Naive thymus-derived CD4-positive, alpha-beta T cell (primary cell): ENCODE data around the gene ERC1. TPM values are rescaled to one million over a fixed set of nuclear protein-coding genes. Genes with fewer than 3 reads are reported as not detected.

Experiments
- ATAC-seq: fragments of 150-1000 bp; cut with Tn5 transposase; 2 replicates; pipeline ENCODE4 v1.10.0; 2021; ENCODE audit warnings: mild to moderate bottlenecking, moderate library complexity
- CTCF ChIA-PET: fragments of 350-600 bp; sonication (Branson Sonifier 250); formaldehyde crosslinking; loops from one replicate; lab custom pipeline; 2021; ENCODE audit warnings: antibody characterized with exemption; lab: Charles Lee
- POLR2A ChIA-PET: fragments of 350-600 bp; sonication (Branson Sonifier 250); formaldehyde crosslinking; loops from one replicate; lab custom pipeline; 2021; ENCODE audit warnings: antibody characterized with exemption, inconsistent platforms; lab: Charles Lee
- DNase-seq, 9 donors: peaks; one replicate each; pipeline versions ENCODE4 v3.0.0 to v3.0.0-alpha.2; 2020 to 2022; ENCODE audit warnings: mixed read lengths in 1 of 9
- H3K27ac ChIP-seq: one replicate; pipeline ENCODE4 v1.7.0; 2013; ENCODE audit warnings: mild to moderate bottlenecking, low read depth, low read length, moderate library complexity
- H3K27me3 ChIP-seq, 2 donors: one replicate each; pipeline ENCODE4 v1.7.0; 2013; ENCODE audit warnings: low read length in 2 of 2, mild to moderate bottlenecking in 2 of 2, moderate library complexity in 2 of 2; ENCODE audit not compliant: control insufficient read depth in 2 of 2, insufficient read depth in 2 of 2
- H3K36me3 ChIP-seq, 3 experiments: 1 replicate in 2 of 3; 2 replicates in 1 of 3; pipeline ENCODE4 v1.7.0; 2013; ENCODE audit warnings: low read length in 3 of 3, mild to moderate bottlenecking in 3 of 3, moderate library complexity in 1 of 3; ENCODE audit not compliant: insufficient read depth in 3 of 3, control insufficient read depth in 2 of 3
- H3K4me1 ChIP-seq, 2 donors: one replicate each; pipeline ENCODE4 v1.7.0; 2013; ENCODE audit warnings: low read length in 2 of 2, mild to moderate bottlenecking in 2 of 2, moderate library complexity in 1 of 2; ENCODE audit not compliant: control insufficient read depth in 2 of 2, insufficient read depth in 2 of 2
- H3K4me3 ChIP-seq: 2 replicates; pipeline ENCODE4 v1.7.0; 2013; ENCODE audit warnings: mild to moderate bottlenecking, low read length
- H3K9me3 ChIP-seq, 3 experiments: 1 replicate in 2 of 3; 2 replicates in 1 of 3; pipeline ENCODE4 v1.7.0; 2013; ENCODE audit warnings: low read length in 3 of 3; ENCODE audit not compliant: control insufficient read depth in 2 of 3
- H3K27ac Mint-ChIP-seq, 9 donors: one replicate each; pipeline ENCODE4 v1.8.0; 2020 to 2022; ENCODE audit warnings: mixed read lengths in 9 of 9, mild to moderate bottlenecking in 8 of 9, moderate library complexity in 5 of 9, inconsistent platforms in 2 of 9
- H3K27me3 Mint-ChIP-seq, 5 donors: one replicate each; pipeline ENCODE4 v1.8.0; 2021 to 2022; ENCODE audit warnings: mixed read lengths in 5 of 5, mild to moderate bottlenecking in 1 of 5
- H3K36me3 Mint-ChIP-seq, 5 donors: one replicate each; pipeline ENCODE4 v1.8.0; 2020 to 2022; ENCODE audit warnings: mixed read lengths in 5 of 5, mild to moderate bottlenecking in 3 of 5, inconsistent platforms in 1 of 5
- H3K4me1 Mint-ChIP-seq, 7 donors: one replicate each; pipeline ENCODE4 v1.8.0; 2020 to 2022; ENCODE audit warnings: mixed read lengths in 7 of 7, mild to moderate bottlenecking in 3 of 7, inconsistent platforms in 1 of 7
- H3K4me3 Mint-ChIP-seq, 10 donors: one replicate each; pipeline ENCODE4 v1.8.0; 2020 to 2022; ENCODE audit warnings: mild to moderate bottlenecking in 10 of 10, mixed read lengths in 10 of 10, moderate library complexity in 6 of 10, inconsistent platforms in 2 of 10
- H3K9me3 Mint-ChIP-seq, 11 donors: one replicate each; pipeline ENCODE4 v1.8.0; 2020 to 2022; ENCODE audit warnings: mixed read lengths in 11 of 11, mild to moderate bottlenecking in 4 of 11, inconsistent platforms in 1 of 11, moderate library complexity in 1 of 11
- intact Hi-C, 2 donors: fragments of 100-400 bp; cut with micrococcal nuclease; formaldehyde crosslinking; loops; one replicate each; pipeline ENCODE4 v1.15.1; 2023
- polyA plus RNA-seq, 2 donors: library from polyadenylated mRNA; unstranded; fragments of 300-500 nt; fragmentation: Illumina TruSeq; gene quantifications; one replicate each; pipeline ENCODE4 v1.2.3, GENCODE V29; 2021
- total RNA-seq, 6 experiments: library from RNA in 5 of 6; stranded (reverse) in 5 of 6; gene quantifications; 1 replicate in 5 of 6; 2 replicates in 1 of 6; pipeline ENCODE4 v1.2.3 and lab custom pipeline; 2021 to 2026

Gene ERC1
- total and polyA plus RNA-seq, 7 experiments from 2014 or later = 15.9 to 62.0 (median 51.5) TPM

- Mint-ChIP-seq H3K4me3 (no peak overlapping the region), H3K4me1 (peaks cover 0 to 29% (median 19%) of the 10 kb centered on the region in 7 donors), H3K36me3 (peaks cover 0 to 23% (median 1%) of the 10 kb centered on the region in 5 donors), H3K9me3 (peaks cover 0 to 2% (median 0%) of the 10 kb centered on the region in 11 donors), H3K27ac (no peak overlapping the region), H3K27me3 (no peaks in the 10 kb centered on the region)
- CTCF ChIA-PET = no interaction called here
- no peak overlapping the region for H3K27ac ChIP-seq
- no peaks in the 10 kb centered on the region for H3K27me3 ChIP-seq
- POLR2A ChIA-PET = no interaction called here
- ATAC-seq = no peak
- intact Hi-C loops = no loop called here
- H3K4me1 ChIP-seq = no peaks in the 10 kb centered on the region
- H3K36me3 ChIP-seq = no peaks in the 10 kb centered on the region
- no peak for DNase-seq
- no peak overlapping the region for H3K4me3 ChIP-seq
- no peaks in the 10 kb centered on the region for H3K9me3 ChIP-seq
These were observed 82.6 kb downstream of the ERC1 start for GRCh38 chr12:1073652-1074051.

GRCh38 chr12:1077036-1077803, 86.2 kb downstream of the ERC1 start:
- Mint-ChIP-seq H3K4me3 (no peak overlapping the region), H3K9me3 (peaks cover 0 to 5% (median 0%) of the 10 kb centered on the region in 11 donors), H3K27ac (peak overlapping the region in 1 of 9 donors; percentile 50), H3K4me1 (peaks cover 0 to 6% (median 4%) of the 10 kb centered on the region in 7 donors), H3K27me3 (no peaks in the 10 kb centered on the region), H3K36me3 (peaks cover 0 to 18% (median 4%) of the 10 kb centered on the region in 5 donors)
- H3K36me3 ChIP-seq = no peaks in the 10 kb centered on the region
- CTCF ChIA-PET = no interaction called here
- ATAC-seq (no peak), DNase-seq (no peak)
- intact Hi-C loops = no loop called here
- no peaks in the 10 kb centered on the region for H3K4me1 ChIP-seq
- no peak overlapping the region for H3K4me3 ChIP-seq
- POLR2A ChIA-PET = no interaction called here
- no peaks in the 10 kb centered on the region for H3K27me3 ChIP-seq
- no peaks in the 10 kb centered on the region for H3K9me3 ChIP-seq
- no peak overlapping the region for H3K27ac ChIP-seq

- Mint-ChIP-seq H3K36me3 (peaks cover 0 to 18% (median 4%) of the 10 kb centered on the region in 5 donors), H3K4me1 (peaks cover 0 to 12% (median 4%) of the 10 kb centered on the region in 7 donors), H3K9me3 (peaks cover 0 to 5% (median 0%) of the 10 kb centered on the region in 11 donors), H3K27ac (no peak overlapping the region), H3K27me3 (no peaks in the 10 kb centered on the region), H3K4me3 (no peak overlapping the region)
- no peak for DNase-seq
- intact Hi-C loops = no loop called here
- no peaks in the 10 kb centered on the region for H3K27me3 ChIP-seq
- H3K4me3 ChIP-seq = no peak overlapping the region
- H3K4me1 ChIP-seq = no peaks in the 10 kb centered on the region
- no peak for ATAC-seq
- ChIA-PET POLR2A (interaction anchor here (0.7 kb wide), 1 partner anchor 235 kb away, joined by 3 read pairs; no protein-coding TSS in a partner anchor), CTCF (no interaction called here)
- H3K9me3 ChIP-seq = no peaks in the 10 kb centered on the region
- H3K27ac ChIP-seq = no peak overlapping the region
- no peaks in the 10 kb centered on the region for H3K36me3 ChIP-seq
These were observed 87.0 kb downstream of the ERC1 start for GRCh38 chr12:1078002-1078401.

- Histone ChIP-seq H3K9me3 (no peaks in the 10 kb centered on the region), H3K27ac (no peak overlapping the region), H3K4me1 (no peaks in the 10 kb centered on the region), H3K27me3 (no peaks in the 10 kb centered on the region), H3K36me3 (no peaks in the 10 kb centered on the region), H3K4me3 (no peak overlapping the region)
- peak overlapping the region in 1 of 9 donors; percentile 15 for H3K27ac Mint-ChIP-seq
- intact Hi-C loops = no loop called here
- H3K4me3 Mint-ChIP-seq = no peak overlapping the region
- H3K27me3 Mint-ChIP-seq = no peaks in the 10 kb centered on the region
- ChIA-PET POLR2A (no interaction called here), CTCF (no interaction called here)
- H3K36me3 Mint-ChIP-seq = peaks cover 0 to 7% (median 4%) of the 10 kb centered on the region in 5 donors
- H3K9me3 Mint-ChIP-seq = peaks cover 0 to 5% (median 0%) of the 10 kb centered on the region in 11 donors
- ATAC-seq (no peak), DNase-seq (no peak)
- peaks cover 0 to 15% (median 4%) of the 10 kb centered on the region in 7 donors for H3K4me1 Mint-ChIP-seq
These were observed 89.6 kb downstream of the ERC1 start for GRCh38 chr12:1080520-1081223.

GRCh38 chr12:1083151-1083888, 92.3 kb downstream of the ERC1 start:
- POLR2A ChIA-PET = no interaction called here
- no peaks in the 10 kb centered on the region for H3K27me3 ChIP-seq
- ATAC-seq = no peak

GRCh38 chr12:1083889-1084262, 92.9 kb downstream of the ERC1 start:
- Histone ChIP-seq H3K9me3 (no peaks in the 10 kb centered on the region), H3K4me1 (no peaks in the 10 kb centered on the region), H3K4me3 (no peak overlapping the region), H3K27me3 (no peaks in the 10 kb centered on the region), H3K36me3 (no peaks in the 10 kb centered on the region), H3K27ac (no peak overlapping the region)
- H3K27ac Mint-ChIP-seq = peak overlapping the region in 4 of 9 donors; percentile 30 to 63 (median 44)
- H3K9me3 Mint-ChIP-seq = peaks cover 0 to 5% (median 0%) of the 10 kb centered on the region in 11 donors
- ChIA-PET CTCF (interaction anchor here (1.6 kb wide), 1 partner anchor 8 kb away, joined by 8 read pairs; no protein-coding TSS in a partner anchor), POLR2A (no interaction called here)
- ATAC-seq (no peak), DNase-seq (no peak)
- peaks cover 0 to 7% (median 0%) of the 10 kb centered on the region in 5 donors for H3K36me3 Mint-ChIP-seq
- H3K4me3 Mint-ChIP-seq = no peak overlapping the region
- H3K27me3 Mint-ChIP-seq = no peaks in the 10 kb centered on the region
- H3K4me1 Mint-ChIP-seq = peaks cover 0 to 15% (median 4%) of the 10 kb centered on the region in 7 donors
- intact Hi-C loops = no loop called here

More at GRCh38 chr12:1083151-1083888, 92.3 kb downstream of the ERC1 start:
- H3K4me1 Mint-ChIP-seq = peaks cover 0 to 15% (median 4%) of the 10 kb centered on the region in 7 donors
- no peak overlapping the region for H3K27ac ChIP-seq
- no peaks in the 10 kb centered on the region for H3K4me1 ChIP-seq
- peaks cover 0 to 5% (median 0%) of the 10 kb centered on the region in 11 donors for H3K9me3 Mint-ChIP-seq
- peak overlapping the region in 5 of 9 donors; percentile 30 to 67 (median 48) for H3K27ac Mint-ChIP-seq
- DNase-seq = no peak
- H3K36me3 Mint-ChIP-seq = peaks cover 0 to 7% (median 0%) of the 10 kb centered on the region in 5 donors
- CTCF ChIA-PET = interaction anchor here (1.6 kb wide), 1 partner anchor 9 kb away, joined by 8 read pairs; no protein-coding TSS in a partner anchor
- no peaks in the 10 kb centered on the region for H3K36me3 ChIP-seq
- H3K4me3 Mint-ChIP-seq = no peak overlapping the region
- no peaks in the 10 kb centered on the region for H3K27me3 Mint-ChIP-seq
- no peaks in the 10 kb centered on the region for H3K9me3 ChIP-seq
- intact Hi-C loops = no loop called here
- H3K4me3 ChIP-seq = no peak overlapping the region
